ENCODE data around the gene CALCOCO2.
"Not testable (repeated sequence)": the region's sequence is repeated elsewhere in the genome, so short reads cannot be mapped to it uniquely, and the experiment has no call there.

The CALCOCO2 gene

GRCh38 chr17:48795444-48796162, 35.2 kb upstream of the CALCOCO2 start:
- no peaks in the 10 kb centered on the region for H3K36me3 ChIP-seq
- peaks cover 80% of the 10 kb centered on the region for H3K27me3 ChIP-seq
- H3K9me3 ChIP-seq = no peaks in the 10 kb centered on the region
- no peak overlapping the region for H3K27ac ChIP-seq
- TF ChIP-seq, protein P1, sequence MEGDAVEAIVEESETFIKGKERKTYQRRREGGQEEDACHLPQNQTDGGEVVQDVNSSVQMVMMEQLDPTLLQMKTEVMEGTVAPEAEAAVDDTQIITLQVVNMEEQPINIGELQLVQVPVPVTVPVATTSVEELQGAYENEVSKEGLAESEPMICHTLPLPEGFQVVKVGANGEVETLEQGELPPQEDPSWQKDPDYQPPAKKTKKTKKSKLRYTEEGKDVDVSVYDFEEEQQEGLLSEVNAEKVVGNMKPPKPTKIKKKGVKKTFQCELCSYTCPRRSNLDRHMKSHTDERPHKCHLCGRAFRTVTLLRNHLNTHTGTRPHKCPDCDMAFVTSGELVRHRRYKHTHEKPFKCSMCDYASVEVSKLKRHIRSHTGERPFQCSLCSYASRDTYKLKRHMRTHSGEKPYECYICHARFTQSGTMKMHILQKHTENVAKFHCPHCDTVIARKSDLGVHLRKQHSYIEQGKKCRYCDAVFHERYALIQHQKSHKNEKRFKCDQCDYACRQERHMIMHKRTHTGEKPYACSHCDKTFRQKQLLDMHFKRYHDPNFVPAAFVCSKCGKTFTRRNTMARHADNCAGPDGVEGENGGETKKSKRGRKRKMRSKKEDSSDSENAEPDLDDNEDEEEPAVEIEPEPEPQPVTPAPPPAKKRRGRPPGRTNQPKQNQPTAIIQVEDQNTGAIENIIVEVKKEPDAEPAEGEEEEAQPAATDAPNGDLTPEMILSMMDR (IDR thresholded peaks at IDR 0.05) = no peak
- no peaks in the 10 kb centered on the region for H3K4me1 ChIP-seq (ENCODE audit: control insufficient read depth in 1 of 2, insufficient read depth in 1 of 2, low read depth in 1 of 2, low read length in 1 of 2)
- no peak overlapping the region for H3K4me3 ChIP-seq (ENCODE audit: low read depth in 1 of 2, low read length in 1 of 2)

DNA sequence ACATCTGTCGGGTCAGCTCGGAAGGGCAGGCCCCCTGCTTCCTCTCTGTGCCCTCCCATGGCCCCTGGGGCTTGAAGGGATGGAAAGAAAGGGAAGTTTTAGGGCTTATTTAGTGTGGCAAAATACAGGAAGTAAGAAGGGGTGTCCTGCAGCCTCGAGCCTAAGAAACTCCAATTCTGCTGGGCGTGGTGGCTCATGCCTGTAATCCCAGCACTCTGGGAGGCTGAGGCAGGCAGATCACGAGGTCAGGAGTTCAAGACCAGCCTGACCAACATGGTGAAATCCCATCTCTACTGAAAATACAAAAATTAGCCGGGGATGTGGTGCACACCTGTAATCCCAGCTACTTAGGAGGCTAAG, 34.7 kb upstream of the CALCOCO2 start:
- H3K27me3 ChIP-seq = peaks cover 79% of the 10 kb centered on the region
- H3K9me3 ChIP-seq; H3K27ac ChIP-seq; H3K36me3 ChIP-seq; H3K4me1 ChIP-seq (ENCODE audit: control insufficient read depth in 1 of 2, insufficient read depth in 1 of 2, low read depth in 1 of 2, low read length in 1 of 2); H3K4me3 ChIP-seq (ENCODE audit: low read depth in 1 of 2, low read length in 1 of 2): not testable (repeated sequence)

GRCh38 chr17:48799069-48799723, 31.6 kb upstream of the CALCOCO2 start:
- TF ChIP-seq, protein P1 (IDR thresholded peaks at IDR 0.05) = no peak

DNA sequence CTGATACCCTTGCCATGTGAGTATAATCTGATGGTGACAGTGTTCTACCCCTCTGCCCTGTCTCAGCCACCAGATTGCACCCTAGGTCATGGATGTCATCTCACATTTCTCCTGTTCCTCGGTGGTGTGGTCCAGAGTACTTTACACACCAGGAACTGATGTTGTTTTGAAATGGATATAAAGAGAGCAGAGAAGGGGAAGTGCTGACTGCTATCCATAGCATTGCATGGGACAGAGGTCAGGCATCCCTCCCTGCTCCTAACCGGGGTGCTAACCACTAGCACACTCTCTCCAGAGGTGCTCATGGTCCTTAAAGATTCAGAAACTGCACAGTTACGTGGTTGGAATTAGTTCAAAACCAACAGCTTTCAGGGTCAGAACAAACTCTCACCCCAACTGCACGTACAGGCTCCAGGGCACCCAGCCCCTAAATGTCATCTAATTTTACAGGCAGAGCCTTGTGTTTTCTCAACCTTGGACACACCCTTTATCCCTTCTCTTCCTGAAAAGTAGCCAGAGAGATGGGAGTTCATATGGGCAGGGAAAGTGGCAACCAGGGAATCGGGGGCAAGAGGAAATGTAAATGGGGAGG, 30.1 kb upstream of the CALCOCO2 start:
- no peaks in the 10 kb centered on the region for H3K36me3 ChIP-seq
- H3K4me3 ChIP-seq (ENCODE audit: low read depth in 1 of 2, low read length in 1 of 2) = no peak overlapping the region
- H3K27me3 ChIP-seq = peaks cover 68% of the 10 kb centered on the region
- H3K27ac ChIP-seq = no peak overlapping the region
- H3K4me1 ChIP-seq (ENCODE audit: control insufficient read depth in 1 of 2, insufficient read depth in 1 of 2, low read depth in 1 of 2, low read length in 1 of 2) = no peaks in the 10 kb centered on the region
- H3K9me3 ChIP-seq = no peaks in the 10 kb centered on the region
- TF ChIP-seq, protein P1 (IDR thresholded peaks at IDR 0.05) = no peak

More at GRCh38 chr17:48799069-48799723, 31.6 kb upstream of the CALCOCO2 start:
- Histone ChIP-seq H3K9me3 (no peaks in the 10 kb centered on the region), H3K4me1 (ENCODE audit: control insufficient read depth in 1 of 2, insufficient read depth in 1 of 2, low read depth in 1 of 2, low read length in 1 of 2) (no peaks in the 10 kb centered on the region), H3K4me3 (ENCODE audit: low read depth in 1 of 2, low read length in 1 of 2) (no peak overlapping the region), H3K36me3 (no peaks in the 10 kb centered on the region), H3K27me3 (peaks cover 71% of the 10 kb centered on the region), H3K27ac (no peak overlapping the region)

DNA sequence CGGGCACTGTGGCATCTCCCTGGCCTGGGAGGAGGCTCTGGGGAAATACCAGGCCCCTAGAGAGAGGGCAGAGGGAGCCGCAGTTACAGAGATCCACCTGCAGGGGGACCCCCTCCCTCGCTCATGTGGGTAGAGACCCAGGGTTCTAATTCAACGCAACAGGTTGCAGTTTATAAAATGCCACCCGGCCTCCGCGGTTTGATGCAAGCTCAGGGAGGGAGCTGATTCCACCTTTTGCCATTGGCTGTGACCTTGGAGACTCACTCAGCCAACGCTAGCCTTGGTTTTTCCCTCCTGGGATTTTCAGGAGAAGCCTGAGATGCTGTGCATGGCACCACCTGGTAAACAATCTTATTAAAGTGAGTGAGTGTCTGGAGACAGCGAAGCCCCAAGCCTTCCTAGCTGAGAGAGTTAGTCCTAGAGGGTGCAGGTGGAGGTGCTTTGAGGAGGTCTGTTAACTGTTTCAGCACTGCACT, 25.9 kb upstream of the CALCOCO2 start:
- H3K36me3 ChIP-seq = no peaks in the 10 kb centered on the region
- H3K27me3 ChIP-seq = peaks cover 50% of the 10 kb centered on the region
- H3K27ac ChIP-seq = no peak overlapping the region
- no peaks in the 10 kb centered on the region for H3K4me1 ChIP-seq (ENCODE audit: control insufficient read depth in 1 of 2, insufficient read depth in 1 of 2, low read depth in 1 of 2, low read length in 1 of 2)
- TF ChIP-seq, protein P1 (IDR thresholded peaks at IDR 0.05) = peak; percentile 86
- H3K9me3 ChIP-seq = no peaks in the 10 kb centered on the region
- no peak overlapping the region for H3K4me3 ChIP-seq (ENCODE audit: low read depth in 1 of 2, low read length in 1 of 2)

GRCh38 chr17:48809182-48809581, 21.7 kb upstream of the CALCOCO2 start:
- no peaks in the 10 kb centered on the region for H3K4me1 ChIP-seq (ENCODE audit: control insufficient read depth in 1 of 2, insufficient read depth in 1 of 2, low read depth in 1 of 2, low read length in 1 of 2)
- no peaks in the 10 kb centered on the region for H3K36me3 ChIP-seq
- peaks cover 40% of the 10 kb centered on the region for H3K27me3 ChIP-seq

More at GRCh38 chr17:48809182-48809581, 21.7 kb upstream of the CALCOCO2 start:
- no peaks in the 10 kb centered on the region for H3K9me3 ChIP-seq
- TF ChIP-seq, protein P1 (IDR thresholded peaks at IDR 0.05) = no peak
- H3K27ac ChIP-seq = no peak overlapping the region
- H3K4me3 ChIP-seq (ENCODE audit: low read depth in 1 of 2, low read length in 1 of 2) = no peak overlapping the region
